Peyer's patch (tissue), 4 donors: Measurements from ENCODE around the gene MRPL10. TPM values are rescaled to one million over a fixed set of nuclear protein-coding genes. Genes with fewer than 3 reads are reported as not detected.

Experiments used
- DNase-seq, 3 donors: peaks; one replicate each; pipeline ENCODE4 v3.0.0-alpha.2; 2017 to 2019
- H3K27ac ChIP-seq, 4 donors: fragments of 200-600 bp; sonication (generic); one replicate each; pipeline ENCODE4 v1.5.1; 2016 to 2019
- H3K27me3 ChIP-seq, 2 donors: fragments of 200-600 bp; sonication (generic); one replicate each; pipeline ENCODE4 v1.5.1; 2019
- H3K36me3 ChIP-seq, 3 donors: fragments of 200-600 bp; sonication (generic); one replicate each; pipeline ENCODE4 v1.5.1; 2016 to 2019
- H3K4me1 ChIP-seq, 4 donors: fragments of 200-600 bp; sonication (generic); one replicate each; pipeline ENCODE4 v1.5.1; 2016 to 2019
- H3K4me3 ChIP-seq, 4 donors: fragments of 200-600 bp; sonication (generic); 1 replicate in 3 of 4; 2 replicates in 1 of 4; pipeline ENCODE4 v1.5.1; 2016 to 2019; ENCODE audit warnings: mild to moderate bottlenecking in 1 of 4
- H3K9me3 ChIP-seq, 4 donors: fragments of 200-600 bp; sonication (generic); one replicate each; pipeline ENCODE4 v1.5.1; 2016 to 2019; ENCODE audit warnings: mild to moderate bottlenecking in 1 of 4
- CTCF ChIP-seq, 6 experiments: fragments of 450-650 bp in 4 of 6; fragments of 200-600 bp in 2 of 6; sonication (generic) in 1 of 6; IDR thresholded peaks; one replicate each; pipeline ENCODE4 v1.5.1; 2017 to 2019; ENCODE audit warnings: antibody characterized with exemption in 6 of 6, mild to moderate bottlenecking in 3 of 6, moderate library complexity in 1 of 6
- POLR2A ChIP-seq, 2 donors: fragments of 450-650 bp; IDR thresholded peaks; one replicate each; pipeline ENCODE4 v1.5.1; 2017; ENCODE audit warnings: antibody characterized with exemption in 2 of 2, mild to moderate bottlenecking in 2 of 2, moderate library complexity in 2 of 2
- total RNA-seq, 4 donors: library from RNA; depleted of rRNA; stranded (reverse); fragments of >200 nt; gene quantifications; one replicate each; pipeline ENCODE4 v1.1.0, GENCODE V29; 2016

Gene MRPL10
- total RNA-seq, 4 donors from 2014 or later: 30.5 to 50.4 (median 34.8) TPM

- peaks cover 0 to 88% (median 0%) of the 10 kb centered on the region in 3 donors for H3K36me3 ChIP-seq
- peaks cover 0 to 23% (median 1%) of the 10 kb centered on the region in 4 donors for H3K4me1 ChIP-seq
- TF ChIP-seq POLR2A (IDR thresholded peaks at IDR 0.05): no peak
- TF ChIP-seq CTCF (IDR thresholded peaks at IDR 0.05): no peak
- H3K4me3 ChIP-seq: no peak overlapping the region
- no peaks in the 10 kb centered on the region for H3K9me3 ChIP-seq
- no peak for DNase-seq
- no peak overlapping the region for H3K27ac ChIP-seq
- no peaks in the 10 kb centered on the region for H3K27me3 ChIP-seq
These were observed 17.8 kb downstream of the MRPL10 start for GRCh38 chr17:47813512-47814031.

GRCh38 chr17:47813077-47813476 is 18.3 kb downstream of the MRPL10 start:
- H3K9me3 ChIP-seq: no peaks in the 10 kb centered on the region
- no peak for TF ChIP-seq POLR2A (IDR thresholded peaks at IDR 0.05)
- no peak for TF ChIP-seq CTCF (IDR thresholded peaks at IDR 0.05)
- no peak for DNase-seq
- no peak overlapping the region for H3K4me3 ChIP-seq
- H3K27ac ChIP-seq: no peak overlapping the region
- H3K27me3 ChIP-seq: no peaks in the 10 kb centered on the region
- peaks cover 0 to 23% (median 1%) of the 10 kb centered on the region in 4 donors for H3K4me1 ChIP-seq
- peaks cover 0 to 88% (median 0%) of the 10 kb centered on the region in 3 donors for H3K36me3 ChIP-seq

GRCh38 chr17:47812146-47812920 is 19.0 kb downstream of the MRPL10 start:
- no peak for TF ChIP-seq POLR2A (IDR thresholded peaks at IDR 0.05)
- TF ChIP-seq CTCF (IDR thresholded peaks at IDR 0.05): no peak
- no peak overlapping the region for H3K4me3 ChIP-seq
- no peaks in the 10 kb centered on the region for H3K27me3 ChIP-seq
- H3K27ac ChIP-seq: no peak overlapping the region
- peaks cover 0 to 23% (median 1%) of the 10 kb centered on the region in 4 donors for H3K4me1 ChIP-seq
- H3K36me3 ChIP-seq: peaks cover 0 to 88% (median 0%) of the 10 kb centered on the region in 3 donors
- no peak for DNase-seq
- no peaks in the 10 kb centered on the region for H3K9me3 ChIP-seq

GRCh38 chr17:47811709-47812108 is 19.6 kb downstream of the MRPL10 start:
- peak overlapping the region in 1 of 4 donors; percentile 79 for H3K27ac ChIP-seq
- peaks cover 0 to 88% (median 0%) of the 10 kb centered on the region in 3 donors for H3K36me3 ChIP-seq
- peaks cover 0 to 23% (median 1%) of the 10 kb centered on the region in 4 donors for H3K4me1 ChIP-seq
- no peak overlapping the region for H3K4me3 ChIP-seq
- peak in 1 of 3 donors; percentile 8 for DNase-seq
- H3K9me3 ChIP-seq: no peaks in the 10 kb centered on the region
- no peaks in the 10 kb centered on the region for H3K27me3 ChIP-seq
- TF ChIP-seq CTCF (IDR thresholded peaks at IDR 0.05) (no peak), POLR2A (IDR thresholded peaks at IDR 0.05) (no peak)

- TF ChIP-seq POLR2A (IDR thresholded peaks at IDR 0.05): no peak
- TF ChIP-seq CTCF (IDR thresholded peaks at IDR 0.05): no peak
- DNase-seq: peak in 1 of 3 donors; percentile 45
- Histone ChIP-seq H3K4me3 (no peak overlapping the region), H3K4me1 (peaks cover 0 to 23% (median 1%) of the 10 kb centered on the region in 4 donors), H3K36me3 (peaks cover 0 to 83% (median 0%) of the 10 kb centered on the region in 3 donors), H3K27me3 (no peaks in the 10 kb centered on the region), H3K9me3 (no peaks in the 10 kb centered on the region), H3K27ac (peak overlapping the region in 3 of 4 donors; percentile 14 to 79 (median 68))
These were observed 20.3 kb downstream of the MRPL10 start for GRCh38 chr17:47810901-47811635.
